Suppressor macrophage treated with lipopolysaccharide for 4 hours (primary cell): ENCODE results near the gene CABLES2.

Experiments
- DNase-seq: peaks from one replicate; pipeline ENCODE4 v3.0.0-alpha.2; 2020

The CABLES2 gene

DNA sequence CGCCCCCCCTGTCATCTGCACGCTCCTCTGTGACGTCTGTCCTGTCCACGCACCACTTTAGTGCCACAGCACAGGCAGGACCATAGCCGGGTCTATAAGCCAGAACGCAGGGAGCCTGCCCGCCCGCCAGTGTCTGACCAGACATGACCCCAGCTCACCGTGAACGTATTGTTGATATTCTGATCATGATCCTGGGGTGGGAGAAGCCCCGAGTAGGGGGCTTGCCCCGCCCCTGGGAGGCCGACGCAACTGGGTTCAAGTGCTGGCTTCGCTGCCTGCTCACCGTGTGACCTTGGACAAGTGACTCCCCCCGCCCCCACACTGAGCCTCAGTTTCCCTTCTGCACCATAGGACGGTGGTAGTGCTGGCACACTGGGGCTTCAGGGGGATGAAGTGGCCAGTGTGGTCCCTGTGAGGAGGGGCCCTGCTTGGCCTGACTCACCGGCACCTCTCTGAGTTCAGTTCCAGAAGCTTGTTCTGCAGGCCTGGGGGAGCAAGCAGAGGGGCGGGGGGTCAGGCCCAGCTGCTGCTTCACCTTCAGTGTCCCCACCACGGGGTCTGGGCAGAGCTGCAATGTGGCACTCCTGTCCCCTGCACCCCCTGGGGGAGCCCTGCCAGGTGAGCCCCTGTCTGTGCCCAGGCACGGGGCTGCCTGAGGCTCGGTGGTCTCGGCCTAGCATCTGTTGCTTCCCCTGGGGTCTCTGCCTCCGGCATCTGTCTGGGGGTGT, 11.1 kb upstream of the CABLES2 start:
- no peak for DNase-seq

DNA sequence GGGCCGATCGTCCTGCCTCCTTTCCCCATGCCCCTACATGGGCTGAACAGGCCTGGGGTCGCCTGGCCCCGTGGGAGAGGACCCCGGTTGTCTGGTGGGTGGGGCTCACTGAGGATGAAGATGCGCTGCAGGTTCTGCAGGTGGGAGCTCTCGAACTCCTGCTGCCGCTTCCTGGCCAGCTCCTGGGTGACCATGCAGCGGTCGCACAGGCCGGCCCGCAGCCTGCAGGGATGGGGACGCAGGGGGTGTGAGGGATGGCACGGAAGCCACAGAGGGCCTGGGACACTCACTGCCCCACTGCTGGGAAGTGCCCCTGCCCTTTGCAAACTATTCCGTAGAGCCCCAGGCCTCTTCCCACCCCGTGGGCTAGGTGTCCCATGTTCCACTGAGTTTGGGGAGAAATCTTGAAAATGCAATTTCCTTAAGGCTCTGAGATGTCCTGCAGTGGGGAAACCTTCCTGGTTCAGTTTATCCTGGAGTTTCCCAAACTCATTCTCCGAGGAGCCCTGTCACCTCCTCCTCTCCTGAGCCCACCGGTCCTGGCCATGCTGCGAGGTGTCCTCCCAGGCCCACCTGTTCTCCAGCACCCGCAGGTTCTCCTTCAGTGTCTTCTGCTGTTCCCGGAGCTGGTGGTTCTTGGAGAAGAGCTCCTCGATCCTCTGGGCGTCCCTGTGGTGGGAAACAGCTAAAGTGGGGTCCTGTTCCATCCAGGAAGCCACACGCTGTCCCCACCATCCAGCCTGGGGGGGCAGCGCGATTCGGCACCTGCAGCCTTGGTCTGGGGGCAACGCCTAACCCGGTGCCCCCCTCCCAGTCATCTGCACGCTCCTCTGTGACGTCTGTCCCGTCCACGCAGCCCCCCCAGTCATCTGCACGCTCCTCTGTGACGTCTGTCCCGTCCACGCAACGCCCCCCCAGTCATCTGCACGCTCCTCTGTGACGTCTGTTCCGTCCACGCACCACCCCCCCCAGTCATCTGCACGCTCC, 9.9 kb upstream of the CABLES2 start:
- DNase-seq, result no peak

- no peak for DNase-seq
These were observed 8.4 kb upstream of the CABLES2 start for GRCh38 chr20:62415354-62416111.

DNA sequence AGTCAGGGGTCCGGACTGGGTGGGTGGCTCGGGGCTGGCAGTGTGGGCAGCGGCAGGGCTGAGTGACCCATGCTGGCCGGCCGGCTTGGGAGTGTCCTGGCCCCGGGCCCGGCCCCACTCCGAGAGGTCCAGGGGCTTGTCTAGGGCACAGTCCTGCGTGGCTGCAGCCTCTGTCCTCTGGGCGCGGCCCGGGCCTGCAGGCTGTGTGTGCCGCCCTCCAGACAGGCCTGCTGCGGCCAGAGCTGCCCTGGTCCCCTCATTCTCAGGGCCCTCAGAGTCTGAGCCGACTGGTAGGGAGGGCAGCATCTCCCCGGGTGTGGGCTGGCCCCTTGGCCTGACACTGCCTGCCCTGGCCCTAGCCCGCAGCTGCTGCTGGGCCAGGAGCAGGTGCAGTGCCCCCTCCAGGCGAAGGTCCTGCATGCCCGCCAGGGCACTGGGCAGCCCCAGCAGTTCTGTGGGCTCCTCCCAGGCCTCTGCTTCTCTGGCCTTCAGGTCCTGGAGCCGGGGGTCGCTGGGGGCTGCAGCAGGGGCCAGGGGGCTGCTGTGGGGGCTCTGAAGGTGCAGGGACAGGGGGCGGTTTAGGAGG, 6.9 kb upstream of the CABLES2 start:
- DNase-seq, result no peak

GRCh38 chr20:62413025-62413570, 6.0 kb upstream of the CABLES2 start:
- no peak for DNase-seq

DNA sequence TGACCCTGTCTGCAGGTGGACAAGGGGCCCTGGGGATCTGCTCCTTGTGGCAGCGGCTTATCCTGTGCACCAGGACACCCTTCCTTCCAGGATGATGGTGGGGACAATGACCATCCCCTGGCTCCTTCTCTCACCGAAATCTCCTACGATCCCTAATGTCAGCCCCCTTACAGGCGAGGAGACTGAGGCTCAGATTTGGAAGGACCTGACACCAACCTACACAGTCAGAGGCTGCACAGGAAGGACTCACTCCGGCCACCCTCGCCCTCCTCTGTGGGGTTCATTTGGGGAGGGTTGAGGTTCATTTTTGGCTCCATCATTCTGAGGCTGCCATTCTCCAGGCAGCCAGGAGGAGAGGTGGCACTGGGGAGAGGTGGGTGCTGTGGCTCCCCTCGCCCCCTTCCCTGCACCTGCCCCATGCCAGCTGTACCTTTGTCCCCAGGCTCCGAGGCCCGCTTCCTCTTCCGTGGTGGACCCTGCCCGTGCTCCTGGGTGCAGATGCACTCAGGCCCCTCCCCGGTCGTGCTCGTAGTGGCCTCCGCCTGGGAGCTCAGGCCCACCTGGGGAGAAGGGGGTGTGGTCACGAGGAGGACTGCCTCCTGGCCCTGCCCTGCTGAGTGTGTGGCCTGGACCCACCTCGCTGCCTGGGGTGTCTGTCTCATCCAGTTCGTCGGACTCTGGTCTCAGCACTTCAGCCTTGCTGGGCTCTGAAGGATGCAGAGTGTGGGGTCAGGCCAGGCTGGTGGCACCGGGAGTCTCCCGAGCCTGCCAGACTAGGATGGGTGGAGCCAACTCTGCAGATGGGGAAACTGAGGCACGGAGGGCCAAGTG, 5.3 kb upstream of the CABLES2 start:
- no peak for DNase-seq

DNA sequence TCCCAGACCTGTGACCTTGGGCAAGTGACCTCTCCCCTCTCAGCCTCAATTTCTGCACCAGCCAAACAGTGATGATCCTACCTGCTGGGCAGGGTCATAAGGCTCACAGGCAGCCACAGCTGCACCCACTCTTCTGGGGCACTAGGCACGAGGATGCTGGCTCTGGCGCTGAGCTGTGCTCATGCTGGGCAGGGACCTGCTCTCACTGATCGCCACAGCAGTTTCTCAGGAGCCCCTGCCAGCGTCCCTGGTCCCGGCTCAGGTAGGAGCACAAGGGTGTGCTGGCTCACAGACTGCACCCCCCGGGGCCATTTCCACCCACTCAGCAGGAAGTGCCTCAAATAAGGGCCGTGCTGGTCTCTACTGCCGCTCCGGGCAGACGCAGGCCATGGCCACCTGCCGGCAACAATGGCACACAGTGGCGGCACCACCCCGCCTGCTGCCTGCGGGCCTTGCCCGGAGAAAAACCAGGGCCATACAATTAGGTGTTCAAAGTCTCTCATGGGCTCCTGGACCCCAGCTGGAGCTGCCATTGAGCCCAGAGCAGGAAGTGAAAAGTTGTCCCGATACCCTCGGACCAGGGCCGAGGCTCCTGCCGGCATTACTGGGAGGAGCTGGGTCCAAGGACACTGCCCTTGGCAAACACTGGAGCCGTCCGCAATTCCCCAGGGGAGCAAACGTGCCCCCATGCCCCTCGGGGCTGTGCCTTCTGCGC, 4.6 kb upstream of the CABLES2 start:
- no peak for DNase-seq

DNA sequence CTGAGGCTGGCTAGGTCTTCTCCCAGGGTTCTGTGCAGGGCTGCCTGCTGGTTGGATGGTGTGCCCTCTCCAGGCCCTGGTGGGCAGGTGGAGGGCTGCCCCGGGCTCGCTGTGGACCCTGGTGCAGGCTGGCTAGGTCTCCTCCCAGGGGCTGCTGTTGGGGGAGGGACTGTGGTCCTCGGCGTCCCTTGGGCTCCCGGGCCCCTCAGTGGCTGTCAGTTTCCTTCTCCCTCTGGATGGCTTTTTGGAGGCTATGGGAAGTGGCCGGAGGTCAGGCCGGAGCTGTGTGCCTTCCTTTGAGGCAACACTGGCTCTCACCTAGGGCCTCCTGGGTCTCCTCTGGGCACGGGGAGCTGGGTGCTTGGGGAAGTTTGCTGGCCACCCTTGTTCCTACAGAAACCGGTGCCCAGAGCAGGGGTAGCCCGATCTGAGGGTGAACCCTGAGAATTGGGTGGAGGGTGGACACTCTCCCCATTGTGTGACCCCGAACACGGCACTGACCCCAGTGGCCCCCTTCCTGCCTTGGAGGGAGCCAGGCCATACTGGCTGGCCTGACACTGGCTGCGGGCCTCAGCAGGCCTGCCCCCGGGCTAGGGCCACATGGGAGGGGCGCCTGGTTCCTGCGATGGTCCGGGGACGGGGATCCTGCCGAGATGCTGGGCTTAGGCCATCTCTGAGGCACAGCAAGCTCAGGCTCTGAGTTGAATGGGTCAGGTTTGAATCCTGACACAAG, 3.8 kb upstream of the CABLES2 start:
- DNase-seq, result no peak

- peak; percentile 21 for DNase-seq
These were observed 3.1 kb upstream of the CABLES2 start for GRCh38 chr20:62409931-62410745.

DNA sequence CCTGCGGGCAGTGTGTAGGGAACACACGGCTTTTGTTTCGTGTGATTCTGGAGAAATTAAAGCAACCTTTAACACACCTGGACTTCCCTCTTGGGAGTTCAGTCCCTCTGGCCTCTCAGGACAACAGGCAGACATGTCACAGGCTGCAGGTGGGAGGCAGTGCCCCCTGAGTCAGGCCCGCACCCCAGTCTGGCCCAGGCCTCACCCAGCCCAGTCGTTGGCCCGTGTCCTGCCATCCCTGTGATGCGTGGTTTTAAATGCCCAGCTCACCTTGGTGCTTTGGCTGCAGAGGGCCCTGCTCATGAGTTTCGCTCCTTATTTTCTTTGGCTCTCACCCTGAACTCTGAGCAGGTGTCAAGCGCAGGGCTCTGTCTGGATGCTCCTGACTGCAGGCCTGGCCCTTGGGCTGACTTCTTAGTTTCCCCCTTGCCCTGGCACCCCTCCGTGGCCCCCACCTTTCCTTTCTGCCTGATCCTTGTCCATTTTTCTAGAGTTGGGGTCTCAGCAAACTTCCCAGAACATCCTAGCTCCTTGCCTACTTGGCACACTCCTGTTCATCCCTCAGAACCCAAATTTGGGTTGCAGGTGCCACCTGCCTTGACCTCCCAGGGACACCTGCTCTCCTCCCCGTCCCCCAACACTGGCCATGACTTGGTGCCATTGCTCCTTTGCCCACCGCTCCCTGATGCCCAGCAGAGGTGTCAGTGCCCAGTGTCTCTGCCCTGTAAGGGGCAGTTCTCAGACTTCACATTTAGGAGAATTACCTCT, 2.2 kb upstream of the CABLES2 start:
- DNase-seq, result no peak

GRCh38 chr20:62408640-62409039, 1.6 kb upstream of the CABLES2 start:
- DNase-seq, result no peak

DNA sequence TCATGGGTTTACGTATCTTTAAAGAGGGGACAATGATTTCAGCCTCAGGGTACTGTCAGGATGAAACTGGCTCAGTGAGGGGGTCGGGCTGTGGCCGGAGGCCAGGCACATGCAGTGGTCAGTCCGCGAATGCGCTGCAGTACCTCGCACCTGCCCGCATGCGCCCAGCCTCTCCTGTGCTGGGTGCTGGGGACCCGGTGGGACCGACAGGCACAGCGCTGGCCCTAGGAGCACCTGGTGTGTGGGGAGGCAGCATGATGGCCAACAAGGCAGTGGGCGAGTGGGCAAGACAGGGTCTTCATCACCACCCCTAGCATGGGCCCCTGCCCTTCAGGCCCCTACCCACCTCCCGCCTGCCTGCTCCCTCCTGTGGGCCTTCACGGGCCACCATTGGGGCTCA, 970 bp upstream of the CABLES2 start:
- no peak for DNase-seq

DNA sequence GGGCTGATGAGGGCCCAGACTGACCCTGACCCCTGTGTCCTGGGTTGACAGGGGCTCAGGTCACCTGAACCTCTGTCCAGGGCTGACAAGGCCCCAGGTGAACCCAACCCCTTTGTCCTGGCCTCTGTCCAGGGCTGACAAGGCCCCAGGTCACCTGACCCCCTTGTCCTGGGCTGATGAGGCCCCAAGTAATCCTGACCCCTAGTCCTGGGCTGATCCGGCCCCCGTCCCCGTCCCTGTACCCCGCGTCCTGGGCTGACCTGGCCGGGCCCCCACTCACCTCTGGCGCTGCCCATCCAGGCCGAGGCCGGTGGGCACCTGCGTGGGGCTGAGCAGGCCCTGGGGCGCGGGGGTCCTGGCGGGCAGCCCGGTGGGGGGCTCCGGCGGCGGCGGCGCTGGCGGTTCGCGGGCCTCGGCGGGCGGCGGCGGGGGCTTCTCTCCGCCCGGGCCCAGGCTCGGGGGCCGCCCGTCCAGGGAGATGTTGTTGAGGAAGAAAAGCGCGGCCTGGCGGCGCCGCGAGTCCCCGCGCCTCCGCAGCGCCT, 379 bp downstream of the CABLES2 start:
- no peak for DNase-seq

DNA sequence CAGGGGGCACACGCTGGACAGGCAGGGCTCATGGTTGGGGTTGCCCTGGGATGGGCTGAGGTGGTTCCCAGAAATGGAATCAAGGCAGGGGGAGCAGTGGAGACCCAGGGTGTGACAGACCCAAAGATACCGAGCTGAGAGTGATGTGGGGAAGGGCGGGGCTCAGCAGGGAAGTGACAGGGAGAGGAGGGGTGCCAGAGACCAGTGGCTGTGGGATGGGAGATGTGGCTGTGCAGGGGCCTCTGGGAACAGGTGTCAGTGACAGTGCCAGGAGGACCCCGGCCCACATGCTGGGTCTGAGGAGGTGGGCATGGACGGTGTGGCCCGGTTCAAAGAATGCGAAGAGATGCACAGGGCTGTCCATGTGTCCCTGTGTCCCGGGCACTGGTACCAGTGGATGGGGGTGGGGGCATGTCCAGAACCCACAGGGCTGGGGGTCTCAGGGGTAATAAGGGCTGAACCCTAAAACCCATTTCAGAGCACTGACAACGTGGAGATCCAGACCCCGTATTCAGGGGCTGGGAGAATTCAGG, 1.0 kb downstream of the CABLES2 start:
- no peak for DNase-seq

DNA sequence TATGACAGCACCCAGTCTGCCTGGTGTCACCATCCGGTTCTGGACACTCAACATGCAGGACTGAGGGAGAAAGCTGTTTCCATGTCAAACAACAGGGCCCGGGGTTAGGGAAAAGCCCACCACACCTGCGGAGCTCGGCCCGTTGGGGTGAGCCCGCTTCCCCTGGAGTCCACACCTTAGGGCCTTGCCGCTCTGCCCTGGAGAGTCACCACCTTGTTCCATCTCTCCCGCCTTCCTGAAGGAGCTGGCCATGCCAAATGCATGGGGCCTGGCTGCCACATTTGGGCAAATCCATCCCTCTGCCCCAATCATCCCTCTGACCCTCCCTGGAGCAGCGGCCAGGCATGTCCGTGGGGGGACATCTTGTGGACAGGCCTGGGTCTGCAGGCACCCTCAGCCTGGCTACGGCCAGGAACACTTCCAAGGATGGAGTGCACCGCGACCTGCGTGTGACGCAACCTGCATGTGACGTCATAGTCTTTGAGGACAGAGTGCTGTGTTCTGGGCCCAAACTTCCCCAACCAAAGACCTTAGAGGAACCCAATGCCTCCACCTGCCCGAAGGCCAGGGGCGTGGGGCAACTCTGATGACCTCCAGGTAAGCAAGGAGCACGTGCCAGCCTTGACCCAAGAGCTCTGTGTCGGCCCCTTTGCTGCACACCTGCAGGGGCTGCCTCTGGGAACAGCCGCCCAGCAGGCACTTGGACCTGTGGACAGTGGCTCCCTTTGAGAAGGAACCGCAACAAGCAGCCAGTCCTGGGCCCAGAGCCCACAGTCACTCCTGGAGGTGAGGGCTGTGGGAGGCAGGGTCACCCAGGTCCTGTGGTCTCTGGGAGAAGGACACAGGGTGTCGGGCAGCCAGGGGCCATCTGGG, 1.7 kb downstream of the CABLES2 start:
- peak; percentile 34 for DNase-seq

GRCh38 chr20:62404761-62405107, 2.4 kb downstream of the CABLES2 start:
- DNase-seq, result no peak

DNA sequence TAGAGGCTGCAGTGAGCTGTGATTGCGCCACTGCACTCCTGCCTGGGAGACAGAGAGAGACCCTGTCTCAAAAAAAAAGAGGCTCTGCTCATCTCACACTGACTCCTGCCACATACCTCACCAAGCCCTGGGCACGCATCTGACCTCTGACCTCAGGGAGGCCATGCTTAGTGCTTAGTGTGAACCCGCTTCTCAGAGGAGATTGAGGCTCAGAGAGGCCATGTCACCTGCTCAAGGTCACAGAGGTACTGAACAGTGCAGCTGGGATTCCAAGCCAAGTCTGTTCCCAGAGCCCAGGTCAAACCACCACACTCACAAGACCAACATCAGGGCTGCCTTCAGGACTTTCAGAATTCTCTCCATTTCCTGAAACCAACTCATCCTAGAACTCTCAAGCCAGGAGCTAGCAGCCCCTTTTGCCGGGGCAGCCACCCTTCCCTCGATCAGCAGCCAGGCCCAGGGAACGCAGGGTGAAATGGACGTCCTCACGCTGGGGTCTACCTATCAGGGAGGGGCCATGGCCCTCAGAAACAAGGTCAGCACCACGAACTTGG, 2.9 kb downstream of the CABLES2 start:
- no peak for DNase-seq
